H1 (cell line): ENCODE results near the gene GTF3C5. TPM values are rescaled to one million over a fixed set of nuclear protein-coding genes. Genes with fewer than 3 reads are reported as not detected.
A peak's percentile ranks its signal among the peaks of the same experiment; 100 is the strongest.

Experiments
- CTCF ChIA-PET: fragments of 300-600 bp; sonication (Branson Sonifier 250); formaldehyde crosslinking; loops from one replicate; lab custom pipeline; 2021; ENCODE audit not compliant: partially characterized antibody; lab: Charles Lee
- POLR2A ChIA-PET: fragments of 300-600 bp; sonication (Branson Sonifier 250); formaldehyde crosslinking; loops from one replicate; lab custom pipeline; 2021; ENCODE audit warnings: inconsistent platforms; ENCODE audit not compliant: partially characterized antibody; lab: Charles Lee
- DNase-seq, 2 experiments: peaks; one replicate each; pipeline versions ENCODE4 v3.0.0 to v3.0.0-alpha.2; 2010 to 2022; ENCODE audit warnings: low spot score in 2 of 2, low read depth in 1 of 2, mixed read lengths in 1 of 2
- FAIRE-seq: peaks from 2 replicates; lab custom pipeline; 2011; peaks lifted over from hg19 to GRCh38; lab: Jason Lieb, UNC
- H2AFZ ChIP-seq: 2 replicates; pipeline ENCODE4 v1.8.1; 2012; ENCODE audit warnings: low read length, inconsistent platforms
- H2AK5ac ChIP-seq: 2 replicates; pipeline ENCODE4 v1.6.1; 2013; ENCODE audit warnings: low read depth, low read length
- H2BK120ac ChIP-seq: replicated peaks from 2 replicates; pipeline ENCODE3; 2013; ENCODE audit warnings: low read depth, low read length, inconsistent platforms
- H2BK12ac ChIP-seq: 2 replicates; pipeline ENCODE4 v1.6.1; 2013; ENCODE audit warnings: low read depth, low read length
- H2BK15ac ChIP-seq: 2 replicates; pipeline ENCODE4 v1.6.1; 2013; ENCODE audit warnings: low read length
- H2BK20ac ChIP-seq: 2 replicates; pipeline ENCODE4 v1.6.1; 2013; ENCODE audit warnings: low read length
- H2BK5ac ChIP-seq: 2 replicates; pipeline ENCODE4 v1.6.1; 2013; ENCODE audit warnings: low read depth, low read length
- H3K14ac ChIP-seq: 2 replicates; pipeline ENCODE4 v1.6.1; 2013; ENCODE audit warnings: inconsistent platforms; ENCODE audit not compliant: insufficient read length
- H3K18ac ChIP-seq: 2 replicates; pipeline ENCODE4 v1.6.1; 2013; ENCODE audit warnings: low read length; ENCODE audit errors: extremely low read depth
- H3K23ac ChIP-seq: 2 replicates; pipeline ENCODE4 v1.6.1; 2013; ENCODE audit warnings: inconsistent platforms; ENCODE audit not compliant: insufficient read length
- H3K23me2 ChIP-seq: 2 replicates; pipeline ENCODE4 v1.6.1; 2013; ENCODE audit warnings: low read depth, low read length
- H3K27ac ChIP-seq: 2 replicates; pipeline ENCODE4 v1.6.1; 2011; ENCODE audit warnings: low read depth, low read length, inconsistent platforms
- H3K27me3 ChIP-seq, 4 experiments: replicated peaks in 1 of 4; 1 replicate in 1 of 4; 2 replicates in 3 of 4; pipeline versions ENCODE4 v1.6.1 to v1.8.1; 2011 to 2013; ENCODE audit warnings: low read length in 3 of 4, mild to moderate bottlenecking in 3 of 4, inconsistent platforms in 2 of 4, mixed read lengths in 2 of 4, moderate library complexity in 1 of 4; ENCODE audit not compliant: control insufficient read depth in 3 of 4, insufficient read depth in 3 of 4; ENCODE audit errors: extremely low read depth in 1 of 4
- H3K36me3 ChIP-seq, 4 experiments: 2 replicates each; pipeline versions ENCODE4 v1.6.1 to v1.8.1; 2011 to 2013; ENCODE audit warnings: mild to moderate bottlenecking in 4 of 4, low read length in 3 of 4, moderate library complexity in 2 of 4, control low read depth in 1 of 4, inconsistent platforms in 1 of 4; ENCODE audit not compliant: insufficient read depth in 4 of 4, control insufficient read depth in 2 of 4
- H3K4ac ChIP-seq: replicated peaks from 2 replicates; pipeline ENCODE3; 2013; ENCODE audit warnings: low read length, low read depth, mixed read lengths, inconsistent platforms; ENCODE audit not compliant: insufficient read length
- H3K4me1 ChIP-seq, 4 experiments: replicated peaks in 1 of 4; 1 replicate in 1 of 4; 2 replicates in 3 of 4; pipeline versions ENCODE4 v1.6.1 to v1.8.1; 2011 to 2013; ENCODE audit warnings: low read length in 3 of 4, inconsistent platforms in 2 of 4, mixed read lengths in 1 of 4; ENCODE audit not compliant: insufficient read depth in 4 of 4, control insufficient read depth in 3 of 4
- H3K4me2 ChIP-seq, 2 experiments: 2 replicates each; pipeline versions ENCODE4 v1.6.1 to v1.8.1; 2011 to 2013; ENCODE audit warnings: low read depth in 2 of 2, low read length in 2 of 2, control low read depth in 1 of 2, inconsistent platforms in 1 of 2, mild to moderate bottlenecking in 1 of 2; ENCODE audit not compliant: insufficient read depth in 1 of 2
- H3K4me3 ChIP-seq, 4 experiments: fragments of 200-600, 300-600 bp in 1 of 4; sonication (generic), shearing (Covaris generic), sonication (Bioruptor Twin) in 1 of 4; 2 replicates each; pipeline versions ENCODE4 v1.5.1 to v1.8.1; 2011 to 2016; ENCODE audit warnings: low read length in 4 of 4, low read depth in 3 of 4, control low read depth in 2 of 4, inconsistent platforms in 2 of 4, mild to moderate bottlenecking in 2 of 4, mixed read lengths in 1 of 4, moderate library complexity in 1 of 4; ENCODE audit not compliant: insufficient read depth in 2 of 4; ENCODE audit errors: extremely low read depth in 1 of 4
- H3K56ac ChIP-seq: replicated peaks from 2 replicates; pipeline ENCODE3; 2013; ENCODE audit warnings: low read depth, mild to moderate bottlenecking, mixed read lengths, low read length, inconsistent platforms; ENCODE audit not compliant: insufficient read length
- H3K79me1 ChIP-seq: 2 replicates; pipeline ENCODE4 v1.6.1; 2013; ENCODE audit warnings: low read depth, low read length, control low read depth
- H3K79me2 ChIP-seq, 2 experiments: 2 replicates each; pipeline versions ENCODE4 v1.6.1 to v1.8.1; 2012 to 2013; ENCODE audit warnings: low read length in 2 of 2, mild to moderate bottlenecking in 2 of 2, inconsistent platforms in 1 of 2; ENCODE audit not compliant: insufficient read depth in 2 of 2, control insufficient read depth in 1 of 2
- H3K9ac ChIP-seq, 4 experiments: replicated peaks in 1 of 4; 1 replicate in 1 of 4; 2 replicates in 3 of 4; pipeline versions ENCODE4 v1.6.1 to v1.8.1; 2011 to 2013; ENCODE audit warnings: low read depth in 3 of 4, low read length in 3 of 4, control low read depth in 2 of 4, mild to moderate bottlenecking in 2 of 4, moderate library complexity in 2 of 4, inconsistent platforms in 1 of 4; ENCODE audit errors: extremely low read depth in 1 of 4
- H3K9me3 ChIP-seq, 2 experiments: 2 replicates each; pipeline versions ENCODE4 v1.6.1 to v1.8.1; 2012 to 2013; ENCODE audit warnings: mild to moderate bottlenecking in 2 of 2, moderate library complexity in 2 of 2, control low read depth in 1 of 2, inconsistent platforms in 1 of 2, low read depth in 1 of 2, low read length in 1 of 2, mixed read lengths in 1 of 2; ENCODE audit not compliant: insufficient read depth in 2 of 2
- H4K20me1 ChIP-seq, 2 experiments: replicated peaks in 1 of 2; 2 replicates each; pipeline versions ENCODE3 to v1.8.1; 2011 to 2013; ENCODE audit warnings: inconsistent platforms in 2 of 2, low read length in 2 of 2, mild to moderate bottlenecking in 1 of 2; ENCODE audit not compliant: insufficient read depth in 2 of 2, control insufficient read depth in 1 of 2
- H4K5ac ChIP-seq: 2 replicates; pipeline ENCODE4 v1.6.1; 2013; ENCODE audit warnings: low read length, low read depth, mixed read lengths, inconsistent platforms; ENCODE audit not compliant: insufficient read length
- H4K8ac ChIP-seq: 2 replicates; pipeline ENCODE4 v1.8.0; 2013; ENCODE audit warnings: mild to moderate bottlenecking, moderate library complexity, low read length, inconsistent platforms; ENCODE audit not compliant: insufficient read depth; ENCODE audit errors: extremely low read depth
- H4K91ac ChIP-seq: replicated peaks from 2 replicates; pipeline ENCODE3; 2013; ENCODE audit warnings: low read length, mixed read lengths, inconsistent platforms; ENCODE audit not compliant: insufficient read length
- ASH2L ChIP-seq: fragments of 200-600, 300-600 bp; sonication (generic); IDR thresholded peaks from one replicate; pipeline ENCODE4 v1.7.1; 2017; ENCODE audit warnings: low read length
- ATF2 ChIP-seq: IDR thresholded peaks from 2 replicates; pipeline ENCODE4 v1.6.1; 2012; ENCODE audit warnings: low read length, inconsistent platforms
- BRCA1 ChIP-seq: IDR thresholded peaks from 2 replicates; pipeline ENCODE4 v1.6.1; 2012; ENCODE audit warnings: low read depth, low read length, improper control_type of control experiment
- EGR1 ChIP-seq: IDR thresholded peaks from 2 replicates; pipeline ENCODE4 v1.6.1; 2011; ENCODE audit warnings: low read depth, low read length, borderline replicate concordance
- HDAC2 ChIP-seq, 2 experiments: fragments of 300-600 bp in 1 of 2; sonication (generic) in 1 of 2; IDR thresholded peaks; 2 replicates each; pipeline ENCODE4 v1.6.1; 2011 to 2012; ENCODE audit warnings: low read depth in 2 of 2, low read length in 2 of 2, mild to moderate bottlenecking in 2 of 2, moderate library complexity in 2 of 2, borderline replicate concordance in 1 of 2, inconsistent platforms in 1 of 2
- KDM5A ChIP-seq: fragments of 200-600 bp; IDR thresholded peaks from 2 replicates; pipeline ENCODE4 v1.7.1; 2012; ENCODE audit warnings: mild to moderate bottlenecking, low read length, inconsistent platforms, mixed read lengths
- NRF1 ChIP-seq: IDR thresholded peaks from 2 replicates; pipeline ENCODE4 v1.6.1; 2011; ENCODE audit warnings: mild to moderate bottlenecking, low read depth, low read length, improper control_type of control experiment
- RNF2 ChIP-seq: fragments of 200-900, 300-1000 bp; sonication (generic); IDR thresholded peaks from 2 replicates; pipeline ENCODE4 v1.7.1; 2016; ENCODE audit warnings: borderline replicate concordance, low read depth, mild to moderate bottlenecking, antibody characterized with exemption, low read length; ENCODE audit not compliant: poor library complexity, severe bottlenecking; ENCODE audit errors: missing control alignments
- SIN3A ChIP-seq, 2 experiments: IDR thresholded peaks in 1 of 2; conservative IDR thresholded peaks in 1 of 2; 2 replicates each; pipeline ENCODE4 v1.6.1; 2011 to 2012; ENCODE audit warnings: low read length in 2 of 2, improper control_type of control experiment in 1 of 2, low read depth in 1 of 2, mild to moderate bottlenecking in 1 of 2
- TCF12 ChIP-seq: IDR thresholded peaks from 2 replicates; pipeline ENCODE4 v1.6.1; 2011; ENCODE audit warnings: low read depth, mild to moderate bottlenecking, low read length
- WGBS, 2 experiments: shearing (Covaris generic) in 1 of 2; methylation state at CpG; one replicate each; pipeline versions ENCODE4 v1.1.6 to v1.1.7; 2013 to 2015; ENCODE audit warnings: low lambda C conversion rate in 2 of 2, mixed read lengths in 2 of 2, inconsistent platforms in 1 of 2, low coverage in 1 of 2, missing lambda C conversion rate in 1 of 2; ENCODE audit not compliant: insufficient replicate concordance in 2 of 2, insufficient coverage in 1 of 2, insufficient read length in 1 of 2; ENCODE audit errors: extremely low coverage in 1 of 2, missing lambda C conversion rate in 1 of 2; 5-methylcytosine and 5-hydroxymethylcytosine counted together
- polyA plus RNA-seq, 7 experiments: library from polyadenylated mRNA; depleted of rRNA in 3 of 7; stranded (reverse) in 5 of 7; unstranded in 2 of 7; fragments of >200 nt in 5 of 7; fragments of 200-250 nt in 2 of 7; gene quantifications; 1 replicate in 5 of 7; 2 replicates in 1 of 7; 4 replicates in 1 of 7; pipeline versions ENCODE4 v1.2.1 to v1.2.3, GENCODE V29; 2011 to 2013; ENCODE audit warnings: missing spikeins in 2 of 7, mixed read lengths in 2 of 7
- total RNA-seq: library from RNA; stranded (reverse); fragmentation: NEBNext Ultra II Directional; extraction: Animal tissue kit (Norgen Biotek cat#: 25700); gene quantifications from 2 replicates; pipeline ENCODE4 v1.2.1, GENCODE V29; 2021

The GTF3C5 gene
- total and polyA plus RNA-seq, 2 of the 8 experiments (the other 6 are each of a cell fraction or from before 2014, with no cell fraction given): 78.7 to 87.1 TPM

GRCh38 chr9:133031130-133031422, 279 bp downstream of the GTF3C5 start:
- peak overlapping the region; percentile 95 to 99 (median 98) for H3K4me3 ChIP-seq
- POLR2A ChIA-PET: interaction anchor here (1.0 to 2.3 kb wide), 13 partner anchors 9 to 144 kb away, joined by 3 to 17 read pairs (median 3); no protein-coding TSS in a partner anchor
- H3K23me2 ChIP-seq: peaks cover 8% of the 10 kb centered on the region; the same call in 1 of the 2 replicates
- peak overlapping the region; percentile 82 for H4K91ac ChIP-seq
- H2BK12ac ChIP-seq: no peak overlapping the region
- peak overlapping the region; percentile 92 to 99 (median 94) for H3K9ac ChIP-seq
- peak overlapping the region; percentile 86 for H2BK5ac ChIP-seq
- no peak overlapping the region for H2BK15ac ChIP-seq
- H2AK5ac ChIP-seq: peak overlapping the region; percentile 86; the same call in 1 of the 2 replicates
- H3K14ac ChIP-seq: no peak overlapping the region
- FAIRE-seq: no peak
- no peak overlapping the region for H3K4ac ChIP-seq
- H3K27me3 ChIP-seq: no peaks in the 10 kb centered on the region; a peak in 1 of 7 replicates
- H3K4me2 ChIP-seq: peak overlapping the region; percentile 95 to 97
- H3K56ac ChIP-seq: no peak overlapping the region
- H4K20me1 ChIP-seq: peaks cover 5 to 15% of the 10 kb centered on the region in 2 experiments
- peak overlapping the region; percentile 95 for H3K18ac ChIP-seq
- peaks cover 2 to 10% (median 5%) of the 10 kb centered on the region in 4 experiments; a peak in 6 of 7 replicates for H3K4me1 ChIP-seq
- peaks cover 23% of the 10 kb centered on the region for H3K79me1 ChIP-seq
- no peaks in the 10 kb centered on the region for H3K9me3 ChIP-seq
- peak overlapping the region; percentile 46; the same call in 1 of the 2 replicates for H2AFZ ChIP-seq
- no peak overlapping the region for H3K23ac ChIP-seq
- peak overlapping the region; percentile 82 for H4K5ac ChIP-seq
- peaks cover 27 to 54% of the 10 kb centered on the region in 2 experiments for H3K79me2 ChIP-seq
- DNase-seq: no peak
- 1% methylated on average over 16 of the region's 16 CpGs; no CpG with 5 or more reads in 1 of the 2 experiments for WGBS, 2 experiments
- peaks cover 0 to 5% (median 0%) of the 10 kb centered on the region in 4 experiments; a peak in 1 of 8 replicates for H3K36me3 ChIP-seq
- CTCF ChIA-PET: interaction anchor here (1.2 to 6.9 kb wide), 4 partner anchors 8 to 113 kb away, joined by 4 to 44 read pairs (median 12); no protein-coding TSS in a partner anchor
- no peak overlapping the region for H2BK120ac ChIP-seq
- H4K8ac ChIP-seq: peak overlapping the region; percentile 96; the same call in 1 of the 2 replicates
- H3K27ac ChIP-seq: peak overlapping the region; percentile 87
- no peak overlapping the region for H2BK20ac ChIP-seq
- peak; percentile 59; the same call in 1 of the 2 replicates for TF ChIP-seq KDM5A
- TF ChIP-seq EGR1: no peak
- TF ChIP-seq HDAC2 (IDR thresholded peaks at IDR 0.05; ENCODE audit: borderline replicate concordance in 1 of 2, low read depth in 2 of 2, low read length in 2 of 2): peak in 1 of 2 experiments; percentile 5; a peak in 1 of 4 replicates
- no peak for TF ChIP-seq BRCA1
- TF ChIP-seq RNF2: no peak
- no peak for TF ChIP-seq TCF12
- TF ChIP-seq SIN3A (conservative IDR thresholded peaks at IDR 0.05 in 1 of 2, IDR thresholded peaks at IDR 0.05 in 1 of 2; ENCODE audit: low read depth in 1 of 2, low read length in 2 of 2): no peak
- TF ChIP-seq ATF2: no peak
- peak; percentile 8 for TF ChIP-seq ASH2L
- TF ChIP-seq NRF1: no peak
